ENCODE measurements around the gene NUP210.

The NUP210 gene

GRCh38 chr3:13316603-13317002 is 103.5 kb downstream of the NUP210 start:
- no peak overlapping the region for H3K4me3 ChIP-seq (ENCODE audit: low read depth, low read length)
- no peak for TF ChIP-seq CTCF (conservative IDR thresholded peaks at IDR 0.05; ENCODE audit: low read depth, low read length)

GRCh38 chr3:13314877-13315276 is 105.2 kb downstream of the NUP210 start:
- TF ChIP-seq CTCF (conservative IDR thresholded peaks at IDR 0.05; ENCODE audit: low read depth, low read length) = no peak
- H3K4me3 ChIP-seq (ENCODE audit: low read depth, low read length) = no peak overlapping the region
- DNase-seq (ENCODE audit: low read depth) = no peak

More at GRCh38 chr3:13316603-13317002, 103.5 kb downstream of the NUP210 start:
- DNase-seq (ENCODE audit: low read depth) = no peak

GRCh38 chr3:13313813-13314212 is 106.3 kb downstream of the NUP210 start:
- no peak overlapping the region for H3K4me3 ChIP-seq (ENCODE audit: low read depth, low read length)
- DNase-seq (ENCODE audit: low read depth) = no peak
- no peak for TF ChIP-seq CTCF (conservative IDR thresholded peaks at IDR 0.05; ENCODE audit: low read depth, low read length)

- no peak overlapping the region for H3K4me3 ChIP-seq (ENCODE audit: low read depth, low read length)
- DNase-seq (ENCODE audit: low read depth) = no peak
- no peak for TF ChIP-seq CTCF (conservative IDR thresholded peaks at IDR 0.05; ENCODE audit: low read depth, low read length)
These were observed 111.1 kb downstream of the NUP210 start for GRCh38 chr3:13309004-13309403.

- no peak overlapping the region for H3K4me3 ChIP-seq (ENCODE audit: low read depth, low read length)
- DNase-seq (ENCODE audit: low read depth) = peak; percentile 73
- TF ChIP-seq CTCF (conservative IDR thresholded peaks at IDR 0.05; ENCODE audit: low read depth, low read length) = peak; percentile 76
These were observed 111.7 kb downstream of the NUP210 start for GRCh38 chr3:13308380-13308801.

GRCh38 chr3:13307041-13307440 is 113.1 kb downstream of the NUP210 start:
- DNase-seq (ENCODE audit: low read depth) = no peak
- H3K4me3 ChIP-seq (ENCODE audit: low read depth, low read length) = no peak overlapping the region
- no peak for TF ChIP-seq CTCF (conservative IDR thresholded peaks at IDR 0.05; ENCODE audit: low read depth, low read length)

- no peak for DNase-seq (ENCODE audit: low read depth)
- TF ChIP-seq CTCF (conservative IDR thresholded peaks at IDR 0.05; ENCODE audit: low read depth, low read length) = no peak
- no peak overlapping the region for H3K4me3 ChIP-seq (ENCODE audit: low read depth, low read length)
These were observed 114.5 kb downstream of the NUP210 start for GRCh38 chr3:13305623-13306022.

Measured in choroid plexus epithelial cell (primary cell).